ENCODE measurements around the gene MICAL3.

Gene MICAL3

GRCh38 chr22:17806437-17806836 is 217.9 kb downstream of the MICAL3 start:
- no peak for ATAC-seq

GRCh38 chr22:17804331-17805080 is 219.9 kb downstream of the MICAL3 start:
- no peak for ATAC-seq
- TF ChIP-seq OSR1 (CRISPR knock-in tag; IDR thresholded peaks at IDR 0.05): no peak
- no peak for TF ChIP-seq TOX (CRISPR knock-in tag; IDR thresholded peaks at IDR 0.05; ENCODE audit: borderline replicate concordance)
- TF ChIP-seq ZNF70 (CRISPR knock-in tag; IDR thresholded peaks at IDR 0.05): no peak
- no peak for TF ChIP-seq ARNTL (CRISPR knock-in tag; IDR thresholded peaks at IDR 0.05; ENCODE audit: borderline replicate concordance, low read depth)
- no peak for TF ChIP-seq ESRRG (CRISPR knock-in tag; IDR thresholded peaks at IDR 0.05)
- no peak for TF ChIP-seq POU6F1 (CRISPR knock-in tag; IDR thresholded peaks at IDR 0.05; ENCODE audit: borderline replicate concordance, low read depth)
- no peak for TF ChIP-seq TCF4 (CRISPR knock-in tag; IDR thresholded peaks at IDR 0.05; ENCODE audit: borderline replicate concordance)
- TF ChIP-seq GLIS3 (CRISPR knock-in tag; IDR thresholded peaks at IDR 0.05): no peak
- TF ChIP-seq SNAI2 (CRISPR knock-in tag; IDR thresholded peaks at IDR 0.05): no peak
- no peak for TF ChIP-seq TSHZ2 (CRISPR knock-in tag; IDR thresholded peaks at IDR 0.05)
- no peak for TF ChIP-seq BACH2 (CRISPR knock-in tag; IDR thresholded peaks at IDR 0.05; ENCODE audit: borderline replicate concordance)
- no peak for TF ChIP-seq CSRNP3 (CRISPR knock-in tag; IDR thresholded peaks at IDR 0.05)
- TF ChIP-seq CREB5 (CRISPR knock-in tag; IDR thresholded peaks at IDR 0.05; ENCODE audit: low read depth): no peak
- no peak for TF ChIP-seq ZC3H10 (CRISPR knock-in tag; IDR thresholded peaks at IDR 0.05)
- TF ChIP-seq ISL1 (CRISPR knock-in tag; IDR thresholded peaks at IDR 0.05): no peak
- no peak for TF ChIP-seq PATZ1 (CRISPR knock-in tag; IDR thresholded peaks at IDR 0.05; ENCODE audit: borderline replicate concordance)
- TF ChIP-seq RARB (CRISPR knock-in tag; IDR thresholded peaks at IDR 0.05): no peak
- no peak for TF ChIP-seq CSDC2 (CRISPR knock-in tag; IDR thresholded peaks at IDR 0.05)

More at GRCh38 chr22:17806437-17806836, 217.9 kb downstream of the MICAL3 start:
- TF ChIP-seq RARB (CRISPR knock-in tag; IDR thresholded peaks at IDR 0.05) (no peak), OSR1 (CRISPR knock-in tag; IDR thresholded peaks at IDR 0.05) (no peak), CSDC2 (CRISPR knock-in tag; IDR thresholded peaks at IDR 0.05) (no peak), ZC3H10 (CRISPR knock-in tag; IDR thresholded peaks at IDR 0.05) (no peak), CSRNP3 (CRISPR knock-in tag; IDR thresholded peaks at IDR 0.05) (no peak), TSHZ2 (CRISPR knock-in tag; IDR thresholded peaks at IDR 0.05) (no peak)
